ENCODE measurements around the gene KIF3C. TPM values are rescaled to one million over a fixed set of nuclear protein-coding genes. Genes with fewer than 3 reads are reported as not detected.

Gene KIF3C
- total and polyA plus RNA-seq, 2 of the 8 experiments (the other 6 are each of a cell fraction or from before 2014, with no cell fraction given), result 13.4 to 58.1 TPM

DNA sequence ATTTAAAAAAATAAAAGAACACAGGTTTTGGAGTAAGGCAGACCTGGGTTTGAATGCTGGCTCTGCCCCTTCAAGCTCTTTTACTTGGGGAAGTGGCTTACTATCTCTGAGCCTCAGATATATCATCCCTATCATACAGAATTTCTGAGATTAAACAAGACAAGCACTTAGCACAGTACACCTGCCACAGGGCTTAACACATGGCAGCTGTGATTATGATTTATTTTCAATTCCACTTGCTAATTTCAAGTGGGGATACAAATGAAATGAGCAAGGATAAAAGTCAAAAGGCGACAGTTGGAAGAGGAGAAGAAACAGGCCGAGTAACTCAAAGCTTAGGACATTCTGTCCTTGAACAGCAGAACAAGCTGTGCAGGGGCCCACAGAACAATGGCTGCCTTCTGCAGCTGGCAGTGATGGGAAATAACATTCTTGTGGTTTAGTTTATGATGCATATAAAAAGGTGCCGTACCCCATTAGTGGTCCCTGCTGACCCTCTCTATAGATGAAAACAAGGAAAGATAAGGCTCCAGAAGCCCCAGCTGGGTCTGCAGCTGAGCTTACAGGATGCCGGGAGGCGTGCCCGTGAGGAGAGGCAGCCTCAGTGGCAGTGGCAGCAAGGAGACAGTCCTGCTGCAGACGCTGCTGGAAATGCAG lies 45.3 kb downstream of the KIF3C start (continued):
- TF ChIP-seq, protein P1, sequence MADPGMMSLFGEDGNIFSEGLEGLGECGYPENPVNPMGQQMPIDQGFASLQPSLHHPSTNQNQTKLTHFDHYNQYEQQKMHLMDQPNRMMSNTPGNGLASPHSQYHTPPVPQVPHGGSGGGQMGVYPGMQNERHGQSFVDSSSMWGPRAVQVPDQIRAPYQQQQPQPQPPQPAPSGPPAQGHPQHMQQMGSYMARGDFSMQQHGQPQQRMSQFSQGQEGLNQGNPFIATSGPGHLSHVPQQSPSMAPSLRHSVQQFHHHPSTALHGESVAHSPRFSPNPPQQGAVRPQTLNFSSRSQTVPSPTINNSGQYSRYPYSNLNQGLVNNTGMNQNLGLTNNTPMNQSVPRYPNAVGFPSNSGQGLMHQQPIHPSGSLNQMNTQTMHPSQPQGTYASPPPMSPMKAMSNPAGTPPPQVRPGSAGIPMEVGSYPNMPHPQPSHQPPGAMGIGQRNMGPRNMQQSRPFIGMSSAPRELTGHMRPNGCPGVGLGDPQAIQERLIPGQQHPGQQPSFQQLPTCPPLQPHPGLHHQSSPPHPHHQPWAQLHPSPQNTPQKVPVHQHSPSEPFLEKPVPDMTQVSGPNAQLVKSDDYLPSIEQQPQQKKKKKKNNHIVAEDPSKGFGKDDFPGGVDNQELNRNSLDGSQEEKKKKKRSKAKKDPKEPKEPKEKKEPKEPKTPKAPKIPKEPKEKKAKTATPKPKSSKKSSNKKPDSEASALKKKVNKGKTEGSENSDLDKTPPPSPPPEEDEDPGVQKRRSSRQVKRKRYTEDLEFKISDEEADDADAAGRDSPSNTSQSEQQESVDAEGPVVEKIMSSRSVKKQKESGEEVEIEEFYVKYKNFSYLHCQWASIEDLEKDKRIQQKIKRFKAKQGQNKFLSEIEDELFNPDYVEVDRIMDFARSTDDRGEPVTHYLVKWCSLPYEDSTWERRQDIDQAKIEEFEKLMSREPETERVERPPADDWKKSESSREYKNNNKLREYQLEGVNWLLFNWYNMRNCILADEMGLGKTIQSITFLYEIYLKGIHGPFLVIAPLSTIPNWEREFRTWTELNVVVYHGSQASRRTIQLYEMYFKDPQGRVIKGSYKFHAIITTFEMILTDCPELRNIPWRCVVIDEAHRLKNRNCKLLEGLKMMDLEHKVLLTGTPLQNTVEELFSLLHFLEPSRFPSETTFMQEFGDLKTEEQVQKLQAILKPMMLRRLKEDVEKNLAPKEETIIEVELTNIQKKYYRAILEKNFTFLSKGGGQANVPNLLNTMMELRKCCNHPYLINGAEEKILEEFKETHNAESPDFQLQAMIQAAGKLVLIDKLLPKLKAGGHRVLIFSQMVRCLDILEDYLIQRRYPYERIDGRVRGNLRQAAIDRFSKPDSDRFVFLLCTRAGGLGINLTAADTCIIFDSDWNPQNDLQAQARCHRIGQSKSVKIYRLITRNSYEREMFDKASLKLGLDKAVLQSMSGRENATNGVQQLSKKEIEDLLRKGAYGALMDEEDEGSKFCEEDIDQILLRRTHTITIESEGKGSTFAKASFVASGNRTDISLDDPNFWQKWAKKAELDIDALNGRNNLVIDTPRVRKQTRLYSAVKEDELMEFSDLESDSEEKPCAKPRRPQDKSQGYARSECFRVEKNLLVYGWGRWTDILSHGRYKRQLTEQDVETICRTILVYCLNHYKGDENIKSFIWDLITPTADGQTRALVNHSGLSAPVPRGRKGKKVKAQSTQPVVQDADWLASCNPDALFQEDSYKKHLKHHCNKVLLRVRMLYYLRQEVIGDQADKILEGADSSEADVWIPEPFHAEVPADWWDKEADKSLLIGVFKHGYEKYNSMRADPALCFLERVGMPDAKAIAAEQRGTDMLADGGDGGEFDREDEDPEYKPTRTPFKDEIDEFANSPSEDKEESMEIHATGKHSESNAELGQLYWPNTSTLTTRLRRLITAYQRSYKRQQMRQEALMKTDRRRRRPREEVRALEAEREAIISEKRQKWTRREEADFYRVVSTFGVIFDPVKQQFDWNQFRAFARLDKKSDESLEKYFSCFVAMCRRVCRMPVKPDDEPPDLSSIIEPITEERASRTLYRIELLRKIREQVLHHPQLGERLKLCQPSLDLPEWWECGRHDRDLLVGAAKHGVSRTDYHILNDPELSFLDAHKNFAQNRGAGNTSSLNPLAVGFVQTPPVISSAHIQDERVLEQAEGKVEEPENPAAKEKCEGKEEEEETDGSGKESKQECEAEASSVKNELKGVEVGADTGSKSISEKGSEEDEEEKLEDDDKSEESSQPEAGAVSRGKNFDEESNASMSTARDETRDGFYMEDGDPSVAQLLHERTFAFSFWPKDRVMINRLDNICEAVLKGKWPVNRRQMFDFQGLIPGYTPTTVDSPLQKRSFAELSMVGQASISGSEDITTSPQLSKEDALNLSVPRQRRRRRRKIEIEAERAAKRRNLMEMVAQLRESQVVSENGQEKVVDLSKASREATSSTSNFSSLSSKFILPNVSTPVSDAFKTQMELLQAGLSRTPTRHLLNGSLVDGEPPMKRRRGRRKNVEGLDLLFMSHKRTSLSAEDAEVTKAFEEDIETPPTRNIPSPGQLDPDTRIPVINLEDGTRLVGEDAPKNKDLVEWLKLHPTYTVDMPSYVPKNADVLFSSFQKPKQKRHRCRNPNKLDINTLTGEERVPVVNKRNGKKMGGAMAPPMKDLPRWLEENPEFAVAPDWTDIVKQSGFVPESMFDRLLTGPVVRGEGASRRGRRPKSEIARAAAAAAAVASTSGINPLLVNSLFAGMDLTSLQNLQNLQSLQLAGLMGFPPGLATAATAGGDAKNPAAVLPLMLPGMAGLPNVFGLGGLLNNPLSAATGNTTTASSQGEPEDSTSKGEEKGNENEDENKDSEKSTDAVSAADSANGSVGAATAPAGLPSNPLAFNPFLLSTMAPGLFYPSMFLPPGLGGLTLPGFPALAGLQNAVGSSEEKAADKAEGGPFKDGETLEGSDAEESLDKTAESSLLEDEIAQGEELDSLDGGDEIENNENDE (IDR thresholded peaks at IDR 0.05; ENCODE audit: insufficient replicate concordance, low read length), result no peak
- TF ChIP-seq CHD1 (IDR thresholded peaks at IDR 0.05; ENCODE audit: low read depth, low read length) (no peak), CBX8 (IDR thresholded peaks at IDR 0.05; ENCODE audit: borderline replicate concordance, low read depth, low read length) (no peak), YY1 (IDR thresholded peaks at IDR 0.05; ENCODE audit: low read depth, low read length) (no peak), RNF2 (IDR thresholded peaks at IDR 0.05; ENCODE audit: borderline replicate concordance, low read depth, low read length, missing control alignments, poor library complexity, severe bottlenecking) (no peak), BRCA1 (IDR thresholded peaks at IDR 0.05; ENCODE audit: low read depth, low read length) (no peak), TAF7 (optimal IDR thresholded peaks at IDR 0.05; ENCODE audit: borderline replicate concordance, low read depth, low read length) (no peak)

All from H1 (cell line).